HG02759 (cell line): ENCODE measurements around the gene SAP30BP.

ENCODE experiments used
- ATAC-seq: cut with Tn5 transposase; IDR thresholded peaks from one replicate; pipeline ENCODE4 v1.9.1; 2021; ENCODE audit warnings: mild to moderate bottlenecking, moderate library complexity; ENCODE audit not compliant: unreplicated experiment

SAP30BP gene

GRCh38 chr17:75736173-75736835, 69.2 kb downstream of the SAP30BP start:
- no peak for ATAC-seq

DNA sequence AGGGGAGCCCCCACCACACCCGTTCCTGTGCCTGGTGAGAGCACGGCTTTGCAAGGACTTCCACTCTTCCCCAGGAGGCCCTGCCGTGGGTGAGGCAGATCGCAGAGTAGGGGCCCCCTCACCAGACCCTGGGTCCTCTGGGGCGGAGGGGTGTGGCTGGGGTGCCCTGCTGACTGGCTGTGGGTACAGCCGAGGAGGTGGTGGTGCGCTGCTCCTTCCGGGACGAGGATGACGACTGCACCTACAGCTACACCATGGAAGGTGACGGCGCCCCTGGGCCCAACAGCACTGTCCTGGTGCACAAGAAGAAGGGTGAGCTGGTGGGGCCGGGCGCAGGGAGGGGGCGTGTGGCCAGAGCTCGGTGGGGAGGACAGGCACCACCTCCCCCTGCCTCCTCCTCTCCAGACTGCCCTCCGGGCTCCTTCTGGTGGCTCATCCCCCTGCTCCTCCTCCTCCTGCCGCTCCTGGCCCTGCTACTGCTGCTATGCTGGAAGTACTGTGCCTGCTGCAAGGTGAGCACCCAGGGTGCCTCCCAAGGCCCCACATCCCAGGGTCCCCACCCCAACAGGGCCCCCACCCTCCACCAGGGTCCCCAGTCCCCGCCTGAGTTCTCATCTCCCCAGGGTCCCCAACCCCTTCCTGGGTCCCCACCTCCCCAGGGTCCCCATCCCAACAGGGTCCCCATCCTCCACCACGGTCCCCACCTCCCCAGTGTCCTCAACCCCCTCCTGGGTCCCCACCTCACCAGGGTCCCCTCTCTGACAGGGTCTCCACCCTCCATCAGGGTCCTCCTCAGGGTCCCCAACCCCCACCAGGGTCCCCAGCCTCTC, 70.2 kb downstream of the SAP30BP start:
- ATAC-seq = no peak

DNA sequence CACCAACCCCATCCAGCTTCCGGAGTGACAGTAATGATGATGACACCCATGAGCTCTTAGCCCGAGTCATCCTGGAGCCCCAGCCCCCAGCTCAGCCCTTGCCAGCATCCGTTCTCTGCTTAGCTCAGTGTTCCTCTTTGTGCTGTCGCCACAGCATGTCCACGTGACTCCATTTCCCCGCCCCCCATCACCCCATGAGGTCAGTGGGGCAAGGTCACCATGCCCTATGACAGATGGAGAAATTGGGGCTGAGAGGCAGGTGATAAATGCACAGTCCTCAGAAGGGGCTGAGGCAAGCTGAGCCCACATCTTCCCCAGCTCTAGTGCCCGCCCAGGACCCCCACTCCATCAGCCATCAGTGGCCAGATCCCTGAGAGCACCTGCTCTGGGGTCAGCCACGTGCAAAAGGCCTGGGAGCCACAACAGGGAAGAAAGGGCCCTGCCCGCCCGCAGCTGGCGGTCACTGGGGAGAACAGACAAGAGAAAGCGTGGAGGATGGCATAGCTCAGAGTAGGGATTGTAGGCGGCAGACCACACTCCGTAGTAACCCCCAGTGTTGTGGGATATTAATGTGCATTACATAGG, 71.2 kb downstream of the SAP30BP start:
- ATAC-seq = no peak

- no peak for ATAC-seq
These were observed 72.0 kb downstream of the SAP30BP start for GRCh38 chr17:75739174-75739573.

DNA sequence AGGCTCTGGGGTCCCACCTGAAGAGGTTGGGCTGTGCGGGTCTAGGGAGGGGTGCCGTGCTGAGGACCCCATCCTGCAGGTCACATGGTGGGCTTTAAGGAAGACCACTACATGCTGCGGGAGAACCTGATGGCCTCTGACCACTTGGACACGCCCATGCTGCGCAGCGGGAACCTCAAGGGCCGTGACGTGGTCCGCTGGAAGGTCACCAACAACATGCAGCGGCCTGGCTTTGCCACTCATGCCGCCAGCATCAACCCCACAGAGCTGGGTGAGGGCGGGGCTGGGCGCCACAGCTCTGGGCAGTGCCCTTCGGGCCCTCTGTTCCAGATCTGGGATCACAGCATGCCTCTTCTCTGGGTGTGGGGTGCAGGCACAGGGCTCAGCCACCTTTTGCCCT, 72.7 kb downstream of the SAP30BP start:
- ATAC-seq = no peak

DNA sequence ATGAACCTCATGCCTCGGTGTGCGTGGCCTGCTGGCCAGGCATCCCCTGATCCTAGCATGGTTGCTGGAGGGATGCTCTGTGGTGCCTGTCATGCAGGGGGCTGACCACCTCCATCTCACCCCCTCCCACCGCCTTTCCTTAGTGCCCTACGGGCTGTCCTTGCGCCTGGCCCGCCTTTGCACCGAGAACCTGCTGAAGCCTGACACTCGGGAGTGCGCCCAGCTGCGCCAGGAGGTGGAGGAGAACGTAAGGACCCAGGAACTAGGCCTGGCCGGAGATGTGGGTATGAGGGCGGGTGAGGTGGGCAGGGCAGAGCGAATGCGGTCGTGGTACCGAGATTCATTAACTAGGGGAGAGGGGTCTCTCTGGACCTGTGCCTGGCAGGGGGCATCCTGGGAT, 73.1 kb downstream of the SAP30BP start:
- ATAC-seq = no peak

- no peak for ATAC-seq
These were observed 73.5 kb downstream of the SAP30BP start for GRCh38 chr17:75740631-75741077.

GRCh38 chr17:75742337-75742736, 75.2 kb downstream of the SAP30BP start:
- no peak for ATAC-seq

- no peak for ATAC-seq
These were observed 76.6 kb downstream of the SAP30BP start for GRCh38 chr17:75743625-75744206.

GRCh38 chr17:75748706-75749105, 81.6 kb downstream of the SAP30BP start:
- no peak for ATAC-seq

GRCh38 chr17:75749545-75750389, 82.6 kb downstream of the SAP30BP start:
- ATAC-seq = peak; percentile 49

- no peak for ATAC-seq
These were observed 83.7 kb downstream of the SAP30BP start for GRCh38 chr17:75750661-75751423.

- no peak for ATAC-seq
These were observed 84.7 kb downstream of the SAP30BP start for GRCh38 chr17:75751676-75752404.

DNA sequence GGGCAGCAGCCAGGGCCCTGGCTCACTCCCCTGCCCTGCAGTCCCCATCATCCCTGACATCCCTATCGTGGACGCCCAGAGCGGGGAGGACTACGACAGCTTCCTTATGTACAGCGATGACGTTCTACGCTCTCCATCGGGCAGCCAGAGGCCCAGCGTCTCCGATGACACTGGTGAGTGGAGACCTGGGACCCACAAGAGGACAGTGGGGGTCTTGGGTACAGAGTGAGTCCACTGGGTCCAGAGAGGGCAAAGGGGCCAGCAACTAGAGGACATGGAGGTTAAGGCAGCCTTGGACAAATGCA, 85.2 kb downstream of the SAP30BP start:
- no peak for ATAC-seq

DNA sequence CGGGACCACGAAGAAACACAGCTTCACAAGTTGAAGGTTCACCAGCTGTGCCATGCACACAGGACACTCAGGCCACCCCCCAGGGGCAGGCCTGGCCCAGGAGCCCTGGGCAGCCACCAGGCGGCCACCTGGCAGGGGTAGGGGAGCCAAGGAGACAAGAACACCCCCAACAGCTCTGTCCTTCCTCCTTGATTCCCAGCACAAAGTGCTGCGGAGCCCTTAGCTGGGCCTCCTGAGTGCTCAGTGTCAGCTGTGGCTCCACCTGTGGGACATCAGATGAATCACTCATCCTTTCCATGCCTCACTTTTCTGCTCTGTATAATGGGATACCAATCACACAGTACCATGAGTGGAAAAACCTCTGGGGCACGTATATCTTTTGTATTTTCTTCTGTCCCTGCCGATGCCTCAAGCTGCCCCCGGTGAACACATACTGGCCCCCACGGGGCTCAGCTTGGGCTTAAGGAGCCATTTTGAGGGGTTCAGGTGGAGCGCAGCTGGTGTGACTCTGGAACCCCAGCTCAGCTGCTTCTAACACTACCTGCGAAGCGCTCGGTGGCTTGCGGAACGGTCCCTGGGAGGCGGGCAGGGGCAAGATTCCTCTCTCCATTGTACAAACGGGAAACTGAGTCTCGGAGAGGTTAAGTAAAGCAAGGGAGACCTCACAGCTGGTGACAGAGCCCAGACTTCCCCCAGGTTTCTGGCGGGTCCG, 85.8 kb downstream of the SAP30BP start:
- ATAC-seq = no peak

DNA sequence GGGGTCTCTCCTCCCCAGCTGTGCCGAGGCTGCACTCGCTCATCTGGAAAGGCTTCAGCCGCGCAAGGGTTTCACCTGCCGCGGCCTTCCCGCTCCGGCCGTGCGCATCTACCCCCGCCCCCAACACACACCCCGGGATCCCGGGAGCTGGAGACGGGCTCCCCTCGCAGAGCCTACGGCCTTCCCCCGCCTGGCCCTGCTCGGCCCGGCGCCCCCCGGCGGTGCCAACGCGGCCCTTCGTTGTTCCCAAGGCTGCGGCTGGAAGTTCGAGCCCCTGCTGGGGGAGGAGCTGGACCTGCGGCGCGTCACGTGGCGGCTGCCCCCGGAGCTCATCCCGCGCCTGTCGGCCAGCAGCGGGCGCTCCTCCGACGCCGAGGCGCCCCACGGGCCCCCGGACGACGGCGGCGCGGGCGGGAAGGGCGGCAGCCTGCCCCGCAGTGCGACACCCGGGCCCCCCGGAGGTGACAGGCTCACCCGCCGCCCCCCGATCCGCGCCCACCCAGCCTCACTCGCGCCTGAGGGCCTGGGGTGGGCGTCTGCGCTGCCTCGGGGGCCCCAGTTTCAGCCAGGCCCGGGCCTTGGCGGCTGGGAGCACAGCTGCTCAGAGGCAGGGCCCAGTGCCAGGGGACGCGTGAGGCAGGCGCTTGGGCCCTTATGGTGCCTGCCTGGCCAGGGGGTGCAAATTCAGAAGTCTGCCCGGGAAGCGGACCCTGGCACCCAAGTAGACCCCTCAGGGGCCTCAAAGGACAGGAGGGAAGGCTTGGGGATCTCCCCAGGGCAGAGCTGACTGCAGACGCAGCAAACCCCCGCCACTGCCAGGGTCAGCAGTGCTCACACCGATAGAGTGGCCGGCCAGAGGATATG, 86.6 kb downstream of the SAP30BP start:
- ATAC-seq = peak; percentile 78

DNA sequence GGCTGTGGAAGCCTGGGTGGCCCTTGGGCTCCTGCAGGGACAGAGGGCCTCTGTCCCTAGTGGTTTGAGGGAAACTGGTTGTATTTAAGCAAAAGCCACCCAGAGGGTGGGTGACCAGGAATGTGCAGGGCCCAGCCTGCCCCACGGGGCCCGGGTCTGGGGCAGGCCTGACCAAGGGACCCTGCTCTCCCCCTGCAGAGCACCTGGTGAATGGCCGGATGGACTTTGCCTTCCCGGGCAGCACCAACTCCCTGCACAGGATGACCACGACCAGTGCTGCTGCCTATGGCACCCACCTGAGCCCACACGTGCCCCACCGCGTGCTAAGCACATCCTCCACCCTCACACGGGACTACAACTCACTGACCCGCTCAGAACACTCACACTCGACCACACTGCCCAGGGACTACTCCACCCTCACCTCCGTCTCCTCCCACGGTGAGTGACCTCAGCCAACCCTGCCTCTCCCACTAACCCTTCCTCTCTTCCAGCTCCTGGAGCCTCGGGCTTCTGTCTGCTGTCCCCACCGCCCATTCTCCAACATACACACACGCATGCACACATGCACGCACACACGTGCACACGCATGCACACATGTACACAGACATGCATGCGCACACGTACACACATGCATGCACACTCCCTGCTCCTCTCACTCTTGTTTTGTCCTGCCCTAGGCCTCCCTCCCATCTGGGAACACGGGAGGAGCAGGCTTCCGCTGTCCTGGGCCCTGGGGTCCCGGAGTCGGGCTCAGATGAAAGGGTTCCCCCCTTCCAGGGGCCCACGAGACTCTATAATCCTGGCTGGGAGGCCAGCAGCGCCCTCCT, 87.5 kb downstream of the SAP30BP start:
- ATAC-seq = no peak
